Measurements from ENCODE around the gene TSKS. TPM values are rescaled to one million over a fixed set of nuclear protein-coding genes. Genes with fewer than 3 reads are reported as not detected.
A peak's percentile ranks its signal among the peaks of the same experiment; 100 is the strongest.

TSKS gene
- total RNA-seq, 1 donor from 2014 or later, result not detected

GRCh38 chr19:49746206-49746958, 16.7 kb downstream of the TSKS start:
- no peaks in the 10 kb centered on the region for H3K36me3 Mint-ChIP-seq
- Histone ChIP-seq H3K36me3 (no peaks in the 10 kb centered on the region), H2AFZ (replicated peaks) (peak overlapping the region; percentile 17), H3K27me3 (no peaks in the 10 kb centered on the region), H3K4me2 (no peak overlapping the region), H3K9ac (no peak overlapping the region), H3F3A (ENCODE audit: low read depth) (no peaks in the 10 kb centered on the region), H3K4me1 (no peaks in the 10 kb centered on the region), H4K20me1 (ENCODE audit: low read depth) (no peaks in the 10 kb centered on the region), H3K27ac (no peak overlapping the region), H3K4me3 (no peak overlapping the region), H3K79me2 (ENCODE audit: low read depth) (no peaks in the 10 kb centered on the region), H3K9me3 (ENCODE audit: low read depth) (no peaks in the 10 kb centered on the region)
- no peak overlapping the region for H3K27ac Mint-ChIP-seq
- H3K4me3 Mint-ChIP-seq, result no peak overlapping the region
- H3K4me1 Mint-ChIP-seq, result no peaks in the 10 kb centered on the region
- peaks cover 12% of the 10 kb centered on the region for H3K9me3 Mint-ChIP-seq
- DNase-seq (ENCODE audit: low spot score), result peak; percentile 61
- TF ChIP-seq CTCF (IDR thresholded peaks at IDR 0.05) (no peak), EZH2 (IDR thresholded peaks at IDR 0.05) (no peak), EZH2phosphoT487 (IDR thresholded peaks at IDR 0.05) (no peak)
- H3K27me3 Mint-ChIP-seq (ENCODE audit: insufficient read depth, low read depth), result peaks cover 11% of the 10 kb centered on the region

- peak overlapping the region; percentile 8 for H3K4me3 Mint-ChIP-seq
- no peaks in the 10 kb centered on the region for H4K20me1 ChIP-seq (ENCODE audit: low read depth)
- no peaks in the 10 kb centered on the region for H3K4me1 ChIP-seq
- H3K27me3 ChIP-seq, result no peaks in the 10 kb centered on the region
- H3K4me3 ChIP-seq, result no peak overlapping the region
- DNase-seq (ENCODE audit: low spot score), result no peak
- H3K9ac ChIP-seq, result no peak overlapping the region
- H3K27ac Mint-ChIP-seq, result no peak overlapping the region
- TF ChIP-seq CTCF (IDR thresholded peaks at IDR 0.05) (no peak), EZH2phosphoT487 (IDR thresholded peaks at IDR 0.05) (no peak), EZH2 (IDR thresholded peaks at IDR 0.05) (no peak)
- no peak overlapping the region for H3K4me2 ChIP-seq
- H3K27me3 Mint-ChIP-seq (ENCODE audit: insufficient read depth, low read depth), result peaks cover 7% of the 10 kb centered on the region
- no peaks in the 10 kb centered on the region for H3K9me3 ChIP-seq (ENCODE audit: low read depth)
- no peaks in the 10 kb centered on the region for H3K79me2 ChIP-seq (ENCODE audit: low read depth)
- no peaks in the 10 kb centered on the region for H3F3A ChIP-seq (ENCODE audit: low read depth)
- H3K27ac ChIP-seq, result no peak overlapping the region
- peaks cover 12% of the 10 kb centered on the region for H3K9me3 Mint-ChIP-seq
- no peaks in the 10 kb centered on the region for H3K36me3 ChIP-seq
- no peak overlapping the region for H2AFZ ChIP-seq (replicated peaks)
- no peaks in the 10 kb centered on the region for H3K4me1 Mint-ChIP-seq
- no peaks in the 10 kb centered on the region for H3K36me3 Mint-ChIP-seq
Observed at GRCh38 chr19:49744946-49745381, 18.1 kb downstream of the TSKS start.

- H3K27ac ChIP-seq, result no peak overlapping the region
- H4K20me1 ChIP-seq (ENCODE audit: low read depth), result no peaks in the 10 kb centered on the region
- no peaks in the 10 kb centered on the region for H3K9me3 ChIP-seq (ENCODE audit: low read depth)
- H2AFZ ChIP-seq (replicated peaks), result no peak overlapping the region
- H3K36me3 ChIP-seq, result no peaks in the 10 kb centered on the region
- no peak for DNase-seq (ENCODE audit: low spot score)
- H3K4me3 ChIP-seq, result no peak overlapping the region
- H3K4me3 Mint-ChIP-seq, result no peak overlapping the region
- peaks cover 7% of the 10 kb centered on the region for H3K9me3 Mint-ChIP-seq
- no peak overlapping the region for H3K9ac ChIP-seq
- no peak for TF ChIP-seq EZH2 (IDR thresholded peaks at IDR 0.05)
- TF ChIP-seq EZH2phosphoT487 (IDR thresholded peaks at IDR 0.05), result no peak
- TF ChIP-seq CTCF (IDR thresholded peaks at IDR 0.05), result no peak
- peaks cover 4% of the 10 kb centered on the region for H3K27me3 Mint-ChIP-seq (ENCODE audit: insufficient read depth, low read depth)
- H3K79me2 ChIP-seq (ENCODE audit: low read depth), result no peaks in the 10 kb centered on the region
- H3K4me1 Mint-ChIP-seq, result no peaks in the 10 kb centered on the region
- H3K36me3 Mint-ChIP-seq, result no peaks in the 10 kb centered on the region
- H3K4me1 ChIP-seq, result no peaks in the 10 kb centered on the region
- no peaks in the 10 kb centered on the region for H3K27me3 ChIP-seq
- H3K4me2 ChIP-seq, result no peak overlapping the region
- H3K27ac Mint-ChIP-seq, result peak overlapping the region; percentile 6
- no peaks in the 10 kb centered on the region for H3F3A ChIP-seq (ENCODE audit: low read depth)
Observed at GRCh38 chr19:49741210-49741844, 21.8 kb downstream of the TSKS start.
